Activated T-helper 2 cell treated with anti-CD3 and anti-CD28 coated beads, Interferon-gamma antibody, Interleukin-2, Interleukin-4, amounts not matched to agents 10 μg/mL and 5 μg/mL and 100 μg/mL, durations not matched to agents 14 hours and 24 hours and 36 hours (primary cell): ENCODE measurements around the gene NUAK2. TPM values are rescaled to one million over a fixed set of nuclear protein-coding genes. Genes with fewer than 3 reads are reported as not detected.
A peak's percentile ranks its signal among the peaks of the same experiment; 100 is the strongest.

ENCODE experiments used
- DNase-seq: peaks from one replicate; pipeline ENCODE4 v3.0.0; 2021; ENCODE audit warnings: low spot score
- H3K27ac Mint-ChIP-seq: one replicate; pipeline ENCODE4 v1.8.0; 2021; ENCODE audit warnings: mixed read lengths
- H3K27me3 Mint-ChIP-seq: one replicate; pipeline ENCODE4 v1.8.0; 2021; ENCODE audit warnings: low read depth, mixed read lengths
- H3K36me3 Mint-ChIP-seq: one replicate; pipeline ENCODE4 v1.8.0; 2021; ENCODE audit warnings: low read depth, mixed read lengths
- H3K4me1 Mint-ChIP-seq: one replicate; pipeline ENCODE4 v1.8.0; 2021; ENCODE audit warnings: low read depth, mixed read lengths
- H3K4me3 Mint-ChIP-seq: one replicate; pipeline ENCODE4 v1.8.0; 2021; ENCODE audit warnings: low read depth, mild to moderate bottlenecking, moderate library complexity, mixed read lengths
- H3K9me3 Mint-ChIP-seq: one replicate; pipeline ENCODE4 v1.8.0; 2021; ENCODE audit warnings: mixed read lengths
- intact Hi-C: fragments of 100-400 bp; cut with micrococcal nuclease; formaldehyde crosslinking; loops from one replicate; pipeline ENCODE4 v1.15.1; 2023
- total RNA-seq: library from RNA; stranded (reverse); gene quantifications from 2 replicates; pipeline ENCODE4 v1.2.3, GENCODE V29; 2022

The NUAK2 gene
- total RNA-seq, 1 donor from 2014 or later, result 0.41 TPM

DNA sequence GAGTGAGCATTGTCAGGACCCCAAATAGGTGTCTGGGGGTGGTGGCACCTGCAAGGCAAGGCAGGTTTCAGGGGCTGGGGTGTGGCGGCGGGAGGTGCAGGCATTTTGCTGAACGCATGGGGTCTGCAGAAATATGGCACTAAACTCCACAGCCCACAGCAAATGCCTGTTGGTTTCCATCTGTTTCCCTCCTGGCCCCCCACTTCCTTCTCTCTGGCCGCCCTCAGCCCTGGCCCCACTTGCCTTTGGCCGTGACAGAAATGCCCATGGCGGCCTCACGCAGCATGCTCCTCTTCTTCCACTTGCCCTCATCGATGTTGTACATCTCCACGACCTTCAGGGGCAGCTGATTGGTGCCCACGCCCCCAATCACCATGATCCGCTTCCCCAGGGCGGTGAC, 21.4 kb upstream of the NUAK2 start:
- Mint-ChIP-seq H3K27ac (no peak overlapping the region), H3K27me3 (peaks cover 65% of the 10 kb centered on the region), H3K9me3 (no peaks in the 10 kb centered on the region), H3K4me3 (no peak overlapping the region), H3K4me1 (peaks cover 6% of the 10 kb centered on the region), H3K36me3 (no peaks in the 10 kb centered on the region)
- intact Hi-C loops, result no loop called here
- DNase-seq, result no peak

DNA sequence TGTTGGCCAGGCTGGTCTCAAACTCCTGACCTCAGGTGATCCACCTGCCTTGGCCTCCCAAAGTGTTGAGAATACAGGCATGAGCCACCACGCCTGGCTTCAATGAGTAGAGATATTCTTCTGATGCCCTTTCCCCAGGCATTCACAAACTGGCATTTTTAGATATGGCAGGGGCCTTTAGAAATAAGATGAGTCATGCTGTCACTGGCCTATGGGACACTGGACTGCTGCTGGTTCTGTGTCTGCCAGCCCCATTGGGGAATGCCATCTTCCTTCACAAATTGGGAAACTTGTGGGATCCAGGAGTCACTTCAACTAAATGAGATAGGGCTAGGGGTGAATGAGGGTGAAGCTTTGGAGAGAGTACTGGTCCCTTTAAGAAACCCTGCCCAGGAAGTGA, 19.1 kb upstream of the NUAK2 start:
- peaks cover 55% of the 10 kb centered on the region for H3K27me3 Mint-ChIP-seq
- DNase-seq, result no peak

DNA sequence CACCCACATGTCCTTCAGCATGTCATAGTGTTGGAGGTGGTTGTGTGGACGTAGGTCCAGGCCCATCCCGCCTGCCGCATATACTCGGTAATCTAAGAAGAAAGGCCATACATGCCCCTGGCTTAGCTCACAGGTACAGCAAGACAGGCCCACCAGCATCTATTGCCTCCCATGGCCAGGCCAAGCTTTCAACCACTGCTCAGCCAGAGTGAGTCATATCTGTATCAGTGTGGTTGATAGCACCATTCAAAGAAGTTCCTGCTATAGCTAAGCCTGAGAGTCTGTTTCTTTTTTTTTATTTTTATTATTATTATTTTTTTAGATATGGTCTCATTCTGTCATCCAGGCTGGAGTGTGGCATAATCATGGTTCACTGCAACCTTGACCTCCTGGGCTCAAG, 18.2 kb upstream of the NUAK2 start:
- intact Hi-C loops, result loop anchor here (10.0 kb wide), 1 partner anchor 115 kb away; the partner anchor contains the start of gene BLACAT1

More for the DNA sequence above, 19.1 kb upstream of the NUAK2 start:
- Mint-ChIP-seq H3K36me3 (no peaks in the 10 kb centered on the region), H3K4me1 (peaks cover 6% of the 10 kb centered on the region), H3K27ac (no peak overlapping the region), H3K4me3 (no peak overlapping the region), H3K9me3 (no peaks in the 10 kb centered on the region)
- intact Hi-C loops, result no loop called here

GRCh38 chr1:205339197-205339702, 17.7 kb upstream of the NUAK2 start:
- Mint-ChIP-seq H3K27ac (peak overlapping the region; percentile 46), H3K27me3 (peaks cover 45% of the 10 kb centered on the region), H3K4me3 (no peak overlapping the region), H3K4me1 (peaks cover 2% of the 10 kb centered on the region), H3K36me3 (no peaks in the 10 kb centered on the region), H3K9me3 (no peaks in the 10 kb centered on the region)
- intact Hi-C loops, result loop anchor here (10.0 kb wide), 1 partner anchor 116 kb away; the partner anchor contains the start of gene BLACAT1
- DNase-seq, result no peak

More for the DNA sequence above, 18.2 kb upstream of the NUAK2 start:
- DNase-seq, result no peak
- peaks cover 45% of the 10 kb centered on the region for H3K27me3 Mint-ChIP-seq
- H3K4me1 Mint-ChIP-seq, result peaks cover 6% of the 10 kb centered on the region
- no peak overlapping the region for H3K4me3 Mint-ChIP-seq
- H3K9me3 Mint-ChIP-seq, result no peaks in the 10 kb centered on the region
- H3K27ac Mint-ChIP-seq, result no peak overlapping the region
- H3K36me3 Mint-ChIP-seq, result no peaks in the 10 kb centered on the region

GRCh38 chr1:205338011-205338410, 16.5 kb upstream of the NUAK2 start:
- intact Hi-C loops, result loop anchor here (10.0 kb wide), 1 partner anchor 117 kb away; the partner anchor contains the start of gene BLACAT1
- no peak for DNase-seq
- H3K27me3 Mint-ChIP-seq, result peaks cover 46% of the 10 kb centered on the region
- H3K4me3 Mint-ChIP-seq, result no peak overlapping the region
- no peaks in the 10 kb centered on the region for H3K36me3 Mint-ChIP-seq
- no peak overlapping the region for H3K27ac Mint-ChIP-seq
- H3K4me1 Mint-ChIP-seq, result no peaks in the 10 kb centered on the region
- no peaks in the 10 kb centered on the region for H3K9me3 Mint-ChIP-seq

GRCh38 chr1:205337481-205337880, 15.9 kb upstream of the NUAK2 start:
- peaks cover 41% of the 10 kb centered on the region for H3K27me3 Mint-ChIP-seq
- no peaks in the 10 kb centered on the region for H3K4me1 Mint-ChIP-seq
- H3K36me3 Mint-ChIP-seq, result no peaks in the 10 kb centered on the region
- no peak overlapping the region for H3K27ac Mint-ChIP-seq
- no peak for DNase-seq
- no peak overlapping the region for H3K4me3 Mint-ChIP-seq
- no peaks in the 10 kb centered on the region for H3K9me3 Mint-ChIP-seq
- intact Hi-C loops, result loop anchor here (10.0 kb wide), 1 partner anchor 117 kb away; the partner anchor contains the start of gene BLACAT1

GRCh38 chr1:205335692-205336091, 14.1 kb upstream of the NUAK2 start:
- no peaks in the 10 kb centered on the region for H3K4me1 Mint-ChIP-seq
- no peak overlapping the region for H3K4me3 Mint-ChIP-seq
- H3K36me3 Mint-ChIP-seq, result no peaks in the 10 kb centered on the region
- H3K27me3 Mint-ChIP-seq, result peaks cover 35% of the 10 kb centered on the region
- intact Hi-C loops, result loop anchor here (2.0 to 10.0 kb wide), 2 partner anchors 15 to 119 kb away; partner anchors contain the start of genes BLACAT1 and NUAK2
- no peak overlapping the region for H3K27ac Mint-ChIP-seq
- peak; percentile 57 for DNase-seq
- H3K9me3 Mint-ChIP-seq, result no peaks in the 10 kb centered on the region

- no peaks in the 10 kb centered on the region for H3K36me3 Mint-ChIP-seq
- H3K27me3 Mint-ChIP-seq, result peaks cover 34% of the 10 kb centered on the region
- H3K9me3 Mint-ChIP-seq, result no peaks in the 10 kb centered on the region
- intact Hi-C loops, result loop anchor here (10.0 kb wide), 1 partner anchor 123 kb away; the partner anchor contains the start of gene BLACAT1
- H3K4me1 Mint-ChIP-seq, result no peaks in the 10 kb centered on the region
- H3K4me3 Mint-ChIP-seq, result no peak overlapping the region
- H3K27ac Mint-ChIP-seq, result no peak overlapping the region
- no peak for DNase-seq
Measured at GRCh38 chr1:205332015-205332791, 10.7 kb upstream of the NUAK2 start.

- DNase-seq, result no peak
- Mint-ChIP-seq H3K4me1 (peaks cover 5% of the 10 kb centered on the region), H3K36me3 (no peaks in the 10 kb centered on the region), H3K27me3 (peaks cover 42% of the 10 kb centered on the region), H3K4me3 (no peak overlapping the region), H3K27ac (no peak overlapping the region), H3K9me3 (no peaks in the 10 kb centered on the region)
- intact Hi-C loops, result loop anchor here (10.0 kb wide), 1 partner anchor 125 kb away; the partner anchor contains the start of gene BLACAT1
Measured at GRCh38 chr1:205330150-205330549, 8.6 kb upstream of the NUAK2 start.

DNA sequence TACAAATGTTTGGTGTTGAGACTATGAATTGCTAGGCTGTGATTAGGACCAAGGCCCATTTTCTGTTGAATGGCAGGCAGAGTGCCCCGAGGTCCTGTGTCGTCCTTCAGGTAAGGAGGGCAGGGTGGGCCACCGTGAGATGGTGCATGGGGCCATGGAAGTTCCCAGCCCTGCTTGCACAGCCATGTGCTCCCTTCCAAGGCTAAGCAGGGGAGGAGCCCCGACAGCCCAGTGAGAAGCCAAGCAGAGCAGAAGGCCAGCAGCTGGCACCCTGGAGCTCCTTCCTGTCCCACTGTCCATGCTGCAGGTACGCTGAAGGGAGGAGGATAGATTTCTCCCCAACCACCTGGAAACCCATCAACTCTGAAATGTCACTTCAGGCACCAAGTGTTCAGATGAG, 8.2 kb upstream of the NUAK2 start:
- peaks cover 6% of the 10 kb centered on the region for H3K4me1 Mint-ChIP-seq
- no peaks in the 10 kb centered on the region for H3K36me3 Mint-ChIP-seq
- intact Hi-C loops, result loop anchor here (10.0 kb wide), 1 partner anchor 125 kb away; the partner anchor contains the start of gene BLACAT1
- no peak overlapping the region for H3K4me3 Mint-ChIP-seq
- no peak for DNase-seq
- H3K27ac Mint-ChIP-seq, result no peak overlapping the region
- H3K9me3 Mint-ChIP-seq, result no peaks in the 10 kb centered on the region
- peaks cover 45% of the 10 kb centered on the region for H3K27me3 Mint-ChIP-seq

DNA sequence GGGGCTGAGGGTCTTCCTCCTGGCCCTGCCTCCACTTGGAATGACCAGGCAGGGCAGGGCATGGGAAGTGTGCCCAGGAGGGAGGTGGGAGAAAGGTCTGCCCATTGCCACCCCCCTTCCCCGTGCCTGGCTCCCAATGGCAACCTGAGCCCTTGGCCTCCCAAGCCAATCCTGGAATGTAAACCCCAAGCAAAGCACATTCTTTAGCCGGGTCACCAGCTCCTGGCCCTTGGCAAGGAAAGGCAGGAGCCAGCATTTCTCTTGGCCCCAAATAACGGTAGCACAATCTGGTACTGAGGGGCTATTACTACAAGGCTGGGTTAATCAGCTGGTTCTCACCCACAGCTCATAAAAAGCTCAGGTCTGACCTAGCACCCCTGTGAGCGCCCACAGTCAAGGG, 6.9 kb upstream of the NUAK2 start:
- no peaks in the 10 kb centered on the region for H3K9me3 Mint-ChIP-seq
- H3K36me3 Mint-ChIP-seq, result no peaks in the 10 kb centered on the region
- intact Hi-C loops, result no loop called here
- H3K4me3 Mint-ChIP-seq, result no peak overlapping the region
- H3K27me3 Mint-ChIP-seq, result peaks cover 46% of the 10 kb centered on the region
- H3K4me1 Mint-ChIP-seq, result peaks cover 6% of the 10 kb centered on the region
- no peak overlapping the region for H3K27ac Mint-ChIP-seq
- no peak for DNase-seq

DNA sequence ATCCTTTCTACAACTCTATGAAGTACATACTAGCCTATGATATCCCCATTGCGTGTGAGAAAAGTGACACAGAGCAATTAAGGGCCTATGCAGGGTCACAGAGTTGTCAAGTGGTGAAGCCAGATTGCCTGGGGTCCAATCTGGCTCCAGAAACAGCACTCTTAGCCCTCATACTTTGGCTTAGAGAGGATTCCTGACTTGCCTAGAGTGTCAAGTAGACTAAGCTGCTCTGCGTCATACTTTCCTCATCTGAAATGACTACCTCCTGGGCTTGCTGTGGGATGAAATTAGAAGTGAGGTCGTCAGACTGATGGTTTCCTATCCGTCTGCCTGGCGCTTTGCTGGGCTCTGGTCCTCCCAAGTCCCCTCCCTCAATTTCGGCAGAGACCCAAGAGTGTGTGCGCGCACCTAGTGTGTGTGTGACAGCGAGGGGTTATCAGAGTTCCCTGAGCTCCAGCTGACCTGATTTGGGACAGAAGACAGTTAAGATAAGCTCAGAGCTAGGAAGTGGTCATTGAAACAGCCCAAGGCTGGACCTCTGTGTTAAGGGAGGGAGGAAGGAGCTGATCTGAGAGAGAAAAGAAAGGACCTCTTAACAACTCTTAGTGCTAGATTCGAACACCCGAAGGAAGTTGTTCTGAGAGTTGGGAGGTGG, 5.4 kb upstream of the NUAK2 start:
- DNase-seq, result no peak
- H3K9me3 Mint-ChIP-seq, result no peaks in the 10 kb centered on the region
- H3K4me1 Mint-ChIP-seq, result peaks cover 8% of the 10 kb centered on the region
- H3K4me3 Mint-ChIP-seq, result no peak overlapping the region
- H3K36me3 Mint-ChIP-seq, result no peaks in the 10 kb centered on the region
- intact Hi-C loops, result no loop called here
- peaks cover 44% of the 10 kb centered on the region for H3K27me3 Mint-ChIP-seq
- H3K27ac Mint-ChIP-seq, result no peak overlapping the region
